Colon (tissue), 2 donors: ENCODE data around the gene CYP3A4.
"Not testable (repeated sequence)": the region's sequence is repeated elsewhere in the genome, so short reads cannot be mapped to it uniquely, and the experiment has no call there.

Source experiments
- FAIRE-seq: peaks from 2 replicates; lab custom pipeline; 2012; peaks lifted over from hg19 to GRCh38; lab: Jason Lieb, UNC
- donor health status: control.
- donor health status: control.

CYP3A4 gene

GRCh38 chr7:99792967-99793366 lies 9.0 kb upstream of the CYP3A4 start:
- no peak for FAIRE-seq

- FAIRE-seq, result no peak
Observed at GRCh38 chr7:99791667-99792369, 7.8 kb upstream of the CYP3A4 start.

GRCh38 chr7:99791021-99791420 lies 7.0 kb upstream of the CYP3A4 start:
- FAIRE-seq, result no peak

DNA sequence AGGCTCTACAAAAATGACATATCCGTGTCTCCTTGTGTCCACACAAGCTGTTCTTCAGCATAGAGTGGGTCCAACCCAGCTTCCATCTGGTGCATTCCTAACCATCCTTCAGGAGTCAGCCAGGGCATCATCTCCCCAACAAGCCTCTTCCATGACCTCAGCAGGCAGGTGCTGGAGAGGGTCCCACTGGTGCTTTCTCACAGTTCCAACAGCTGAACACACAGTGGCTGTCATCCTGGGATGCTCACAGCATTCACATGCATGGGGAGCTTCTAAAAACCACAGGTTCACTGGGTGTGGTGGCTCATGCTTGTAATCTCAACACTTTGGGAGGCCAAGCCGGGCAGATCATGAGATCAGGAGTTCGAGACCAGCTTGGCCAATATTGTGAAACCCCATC lies 6.4 kb upstream of the CYP3A4 start:
- no peak for FAIRE-seq

DNA sequence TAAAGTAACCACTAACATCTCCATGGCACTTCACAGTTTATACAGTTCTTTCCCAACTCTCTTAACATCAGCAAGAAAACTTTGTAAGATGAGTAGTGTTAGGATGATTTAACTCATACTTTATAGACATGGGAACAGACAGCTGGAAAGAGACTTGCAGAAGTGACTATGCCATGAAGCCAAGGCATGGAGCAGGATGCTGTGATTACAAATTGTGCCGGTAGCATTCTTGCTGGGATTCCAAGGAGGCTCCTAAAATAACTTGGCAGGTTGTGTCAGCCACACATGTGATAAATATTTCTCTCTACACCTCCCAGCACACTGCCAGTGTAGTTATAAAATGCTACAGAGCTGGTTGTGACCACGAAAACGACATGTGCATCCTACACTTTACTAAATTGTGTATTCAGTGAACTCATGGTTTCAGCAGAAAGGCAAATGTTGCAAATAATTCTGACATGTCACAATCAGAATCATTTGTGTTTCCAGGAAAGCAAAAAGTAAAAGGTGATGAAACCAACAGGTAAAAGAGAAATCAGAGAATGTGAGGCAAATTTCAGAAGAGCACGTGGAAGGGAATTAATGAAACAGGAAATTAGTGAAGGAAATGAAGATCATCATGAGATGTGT lies 5.6 kb upstream of the CYP3A4 start:
- FAIRE-seq, result no peak

DNA sequence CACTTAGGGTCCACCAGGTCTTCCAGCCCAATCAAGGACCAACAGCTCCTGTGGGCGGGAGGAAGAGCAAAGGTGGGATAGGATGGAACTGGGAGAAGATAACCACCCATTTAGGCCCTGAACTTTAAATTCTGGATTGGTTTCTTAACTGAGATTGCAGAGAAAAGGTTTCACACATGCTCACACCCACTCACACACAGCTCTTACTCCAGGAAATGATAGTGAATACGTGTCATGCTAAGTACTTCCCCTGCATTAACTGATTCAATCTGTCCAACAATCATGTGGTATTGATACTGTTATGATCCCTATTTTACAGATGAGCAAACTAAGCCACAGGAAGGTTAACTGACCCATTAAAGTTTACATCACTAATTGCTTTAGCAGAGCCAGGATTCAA lies 4.6 kb upstream of the CYP3A4 start:
- no peak for FAIRE-seq

- no peak for FAIRE-seq
Observed at GRCh38 chr7:99786726-99787335, 2.8 kb upstream of the CYP3A4 start.

DNA sequence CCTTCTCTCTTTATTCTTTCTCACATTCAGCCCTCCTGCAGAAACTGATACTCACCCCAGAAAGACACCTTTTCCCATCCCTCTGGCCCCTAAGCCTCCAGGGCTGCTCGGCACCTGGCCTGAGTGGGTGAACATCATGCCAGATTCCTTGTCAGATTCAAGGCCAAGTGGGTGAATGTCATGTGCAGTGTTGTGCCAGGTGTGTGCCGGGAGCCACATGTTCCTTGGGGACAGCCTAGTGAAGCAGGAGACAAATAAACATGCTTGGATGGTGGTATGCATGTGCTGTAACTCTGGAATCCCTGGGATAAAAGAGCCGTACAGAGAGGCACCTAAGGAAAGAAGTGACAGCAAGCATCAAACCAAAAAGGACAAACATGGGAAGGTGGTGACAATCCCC lies 1.7 kb upstream of the CYP3A4 start:
- not testable (repeated sequence) for FAIRE-seq

DNA sequence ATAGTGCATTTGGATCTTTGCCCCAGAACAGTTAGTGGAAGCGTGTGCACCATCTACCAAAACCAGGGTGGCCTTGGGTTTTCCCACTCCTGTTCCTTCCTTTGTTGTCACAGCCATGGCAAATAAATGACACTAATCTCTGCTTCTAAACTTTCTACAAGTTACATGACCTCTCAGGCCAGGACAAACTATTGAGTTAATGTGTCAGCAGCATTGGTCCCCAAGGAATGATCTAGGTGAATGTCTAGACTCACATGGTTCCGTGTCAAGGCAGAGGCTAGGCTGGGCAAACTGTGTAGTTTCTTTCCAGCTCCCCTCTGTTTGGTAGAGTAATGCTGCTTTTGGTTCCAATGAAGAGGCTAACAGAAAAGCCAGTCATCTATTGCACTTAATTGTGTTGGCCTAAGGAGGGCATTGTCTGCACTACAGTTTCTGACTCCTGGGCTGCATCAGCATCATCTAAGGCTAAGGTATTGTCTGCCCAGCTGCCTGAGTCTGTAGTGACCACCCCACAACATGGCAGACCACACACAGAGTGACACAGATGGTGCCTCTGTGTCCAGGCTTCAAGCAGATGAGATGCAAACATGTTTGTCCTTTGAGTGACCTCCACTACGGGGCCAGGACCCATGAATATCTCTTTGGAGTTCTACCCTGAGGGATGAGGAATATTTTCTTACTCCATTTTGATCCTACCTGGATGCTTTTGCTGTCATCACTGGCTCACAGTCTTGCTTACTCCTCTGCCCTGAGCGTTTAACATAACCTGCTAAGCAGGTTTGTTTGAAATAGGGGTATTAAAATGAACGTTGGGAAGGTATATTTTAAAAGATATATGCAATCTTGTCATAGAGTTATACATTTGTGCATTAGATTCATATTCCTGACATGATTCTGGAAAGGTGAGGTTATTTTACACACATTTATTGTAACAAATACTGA lies 1.7 kb downstream of the CYP3A4 start:
- no peak for FAIRE-seq

DNA sequence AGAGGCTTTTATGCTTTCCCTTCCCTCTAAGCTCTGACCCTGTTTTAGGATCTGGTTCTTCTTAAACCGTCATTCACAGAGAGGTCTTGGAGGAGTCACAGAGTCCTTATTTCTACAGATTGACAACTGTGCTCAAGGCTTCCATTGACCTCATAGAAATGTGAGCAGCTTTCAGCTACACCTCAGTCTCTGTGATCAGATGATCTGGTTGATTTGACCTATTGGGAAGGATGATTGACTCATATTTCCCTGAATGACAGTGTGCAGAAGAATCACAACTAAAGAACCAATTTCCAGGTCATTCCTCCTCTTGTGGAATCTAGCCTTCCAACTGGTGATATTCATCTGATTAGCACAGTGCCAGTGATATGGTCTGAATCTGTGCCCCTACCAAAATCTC lies 3.4 kb downstream of the CYP3A4 start:
- FAIRE-seq, result no peak

- FAIRE-seq, result no peak
Observed at GRCh38 chr7:99779949-99780348, 4.0 kb downstream of the CYP3A4 start.

DNA sequence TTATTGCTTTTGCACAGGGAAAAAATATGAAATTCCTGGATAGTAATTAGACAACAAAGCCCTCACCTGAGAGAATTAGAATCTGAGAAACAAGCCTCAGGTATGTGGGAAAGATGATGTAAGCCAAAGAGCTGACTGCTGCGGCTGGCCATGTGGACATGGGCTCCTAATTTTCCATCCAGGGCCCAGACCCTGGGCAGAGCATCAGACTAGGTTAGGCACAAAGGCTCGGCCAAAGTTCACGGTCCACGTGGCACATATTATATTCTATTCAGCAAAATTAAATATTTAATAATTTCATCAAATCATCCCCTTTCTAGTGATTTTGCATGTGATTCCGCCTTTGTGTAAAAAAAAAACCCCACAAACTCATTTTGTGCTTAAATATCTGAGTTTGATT lies 5.1 kb downstream of the CYP3A4 start:
- FAIRE-seq, result no peak

GRCh38 chr7:99773395-99773794 lies 10.6 kb downstream of the CYP3A4 start:
- not testable (repeated sequence) for FAIRE-seq

DNA sequence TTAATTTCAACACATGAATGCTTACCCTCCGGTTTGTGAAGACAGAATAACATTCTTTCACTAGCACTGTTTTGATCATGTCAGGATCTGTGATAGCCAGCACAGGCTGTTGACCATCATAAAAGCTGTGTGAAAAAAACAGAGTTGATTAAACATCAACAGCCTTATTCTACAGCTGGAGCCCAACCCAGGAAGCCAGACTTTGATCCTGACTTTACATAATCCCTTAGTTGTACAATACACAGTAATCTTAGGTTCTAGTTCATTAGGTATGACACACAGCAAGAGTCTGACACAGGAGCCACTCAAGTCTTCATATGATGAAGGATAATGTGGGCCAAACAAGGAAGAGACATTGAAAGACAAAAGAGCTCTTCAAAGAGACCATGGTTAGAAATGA lies 11.4 kb downstream of the CYP3A4 start:
- no peak for FAIRE-seq

DNA sequence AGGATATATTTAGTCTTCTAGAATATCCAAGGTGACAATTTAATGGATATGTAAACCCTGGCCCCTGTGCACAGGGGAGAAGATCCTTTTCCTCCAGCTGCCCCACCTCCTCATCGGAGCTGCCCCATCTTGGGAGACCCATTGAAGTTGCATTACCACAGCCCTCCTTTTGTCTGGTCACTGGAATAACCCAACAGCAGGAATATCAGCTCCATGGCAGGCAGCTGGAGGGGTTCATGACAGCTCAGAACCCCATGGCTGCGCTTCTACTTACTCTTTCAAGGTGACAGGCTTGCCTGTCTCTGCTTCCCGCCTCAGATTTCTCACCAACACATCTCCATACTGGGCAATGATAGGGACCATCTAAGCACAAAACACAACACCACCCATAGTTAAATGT lies 14.5 kb downstream of the CYP3A4 start:
- not testable (repeated sequence) for FAIRE-seq

DNA sequence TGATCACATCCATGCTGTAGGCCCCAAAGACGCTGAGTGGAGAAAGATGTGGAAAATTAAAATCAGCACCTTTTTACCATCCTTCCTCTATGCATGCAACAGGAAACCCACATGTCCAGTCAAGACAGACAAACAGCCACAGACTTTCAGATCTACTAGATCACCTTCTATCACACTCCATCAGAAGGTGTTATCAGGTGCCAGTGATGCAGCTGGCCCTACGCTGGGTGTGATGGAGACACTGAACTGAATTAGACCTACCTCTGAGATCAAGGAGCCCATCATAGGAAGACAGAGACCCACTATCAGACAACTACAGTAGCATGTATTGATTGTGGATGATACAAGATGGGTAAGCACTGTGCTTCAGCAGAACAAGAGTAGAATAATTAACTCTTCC lies 15.5 kb downstream of the CYP3A4 start:
- no peak for FAIRE-seq

DNA sequence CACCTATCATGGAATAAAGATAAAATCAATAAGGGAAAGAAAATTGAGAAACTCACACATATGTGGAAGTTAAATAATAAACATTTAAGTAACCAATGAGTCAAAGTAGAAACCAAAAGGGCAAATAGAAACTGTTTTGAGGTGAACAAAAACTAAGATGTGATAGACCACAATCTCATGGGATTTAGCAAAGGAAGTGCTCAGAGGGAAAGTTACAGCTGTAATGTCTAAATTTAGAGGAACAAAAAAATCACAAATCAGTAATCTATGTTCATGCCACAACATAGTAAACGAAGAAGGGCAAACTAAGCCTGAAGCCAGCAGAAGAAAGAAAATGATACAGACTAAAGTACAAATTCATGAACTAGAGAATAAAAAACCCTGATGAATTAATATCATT lies 16.3 kb downstream of the CYP3A4 start:
- FAIRE-seq, result no peak

DNA sequence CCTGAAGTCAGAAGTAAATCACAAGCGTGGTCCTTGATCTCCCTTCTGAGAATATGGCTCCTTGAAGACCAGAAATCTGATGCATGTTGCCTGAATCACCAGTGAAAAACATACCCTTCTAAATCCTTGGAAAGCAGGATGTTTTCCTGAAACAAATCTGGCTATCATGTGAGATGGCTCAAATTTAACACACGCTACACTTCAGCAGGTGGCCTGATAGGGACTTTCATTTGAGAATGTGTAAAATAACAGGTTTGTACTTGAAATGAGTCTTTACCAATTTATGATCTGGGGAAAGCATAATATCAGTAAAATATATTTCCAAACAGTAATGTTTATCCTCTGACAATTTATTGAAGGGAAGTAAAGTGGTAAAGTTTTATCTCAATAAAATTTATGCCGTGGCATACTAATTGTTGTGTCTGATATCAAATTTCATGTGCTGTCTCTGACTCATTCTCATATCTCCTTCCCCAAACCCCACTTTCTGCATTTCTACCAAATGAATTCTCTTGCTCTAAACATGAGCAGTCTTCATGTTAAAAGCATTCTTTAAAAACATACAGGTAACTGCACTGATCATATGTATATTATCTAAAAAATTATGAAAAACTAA lies 17.4 kb downstream of the CYP3A4 start:
- FAIRE-seq, result no peak

DNA sequence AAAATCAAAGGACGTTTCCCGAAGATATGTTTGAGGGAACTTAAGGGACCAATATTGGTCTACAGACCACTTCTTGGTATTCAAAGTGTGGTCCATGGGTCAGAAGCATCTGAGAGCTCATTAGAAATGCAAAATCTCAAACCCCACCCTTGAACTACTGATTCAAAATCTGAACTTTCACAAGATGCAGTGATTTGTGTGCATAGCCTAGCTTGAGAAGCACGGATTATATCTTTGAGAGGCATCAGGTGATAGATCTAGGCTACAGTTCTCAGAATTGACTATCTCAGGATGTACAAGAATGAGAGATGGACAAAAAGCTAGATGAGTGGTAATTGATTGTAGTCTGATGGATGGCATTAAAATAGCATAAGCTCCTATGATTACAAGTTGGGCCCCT lies 19.5 kb downstream of the CYP3A4 start:
- no peak for FAIRE-seq

- FAIRE-seq, result no peak
Observed at GRCh38 chr7:99762680-99763327, 21.2 kb downstream of the CYP3A4 start.

- FAIRE-seq, result no peak
Observed at GRCh38 chr7:99755085-99755484, 28.9 kb downstream of the CYP3A4 start.

DNA sequence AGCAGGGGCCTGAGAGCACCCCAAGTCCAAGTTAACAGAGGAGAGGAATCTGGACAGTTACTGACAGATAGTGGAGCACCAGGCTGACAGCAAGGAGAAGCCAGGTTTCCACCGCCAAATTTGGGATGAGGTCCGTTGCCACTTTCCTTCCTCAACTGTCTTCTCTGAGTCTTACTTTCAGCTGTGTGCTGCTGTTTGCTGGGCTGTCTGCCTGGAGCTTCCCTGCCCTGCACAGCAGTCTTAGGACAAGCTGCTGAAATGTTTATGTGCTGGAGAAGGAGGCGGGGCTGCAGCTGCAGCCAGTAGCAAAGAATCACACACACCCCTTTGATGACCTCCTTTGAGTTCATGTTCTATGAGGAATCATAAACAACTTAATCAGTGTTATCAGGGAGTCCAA lies 31.6 kb downstream of the CYP3A4 start:
- no peak for FAIRE-seq
